Measurements from ENCODE around the gene ATP8A2.

DNA sequence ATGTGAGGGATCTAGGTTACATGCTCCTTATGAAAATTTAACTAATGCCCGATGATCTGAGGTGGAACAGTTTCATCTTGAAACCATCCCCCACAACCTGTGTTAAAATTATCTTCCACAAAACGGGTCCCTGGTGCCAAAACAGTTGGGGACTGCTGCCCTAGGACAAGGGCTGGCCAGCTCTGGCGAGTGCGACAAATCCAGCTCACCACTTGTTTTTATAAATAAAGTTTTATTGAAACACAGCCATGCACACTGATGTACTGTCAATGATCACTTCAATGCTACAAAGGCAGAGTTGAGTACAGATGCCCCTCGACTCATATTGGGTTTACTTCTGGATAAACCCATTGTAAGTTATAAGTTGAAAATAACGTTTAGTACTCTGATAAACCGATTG is 235.3 kb downstream of the ATP8A2 start:
- TF ChIP-seq YY1 (IDR thresholded peaks at IDR 0.05; ENCODE audit: insufficient read depth, insufficient read length): no peak
- TF ChIP-seq SUZ12 (IDR thresholded peaks at IDR 0.05; ENCODE audit: extremely low read depth, insufficient read depth, insufficient read length): no peak

Data from NT2/D1 (cell line).